Measurements from ENCODE around the gene ARAP1. TPM values are rescaled to one million over a fixed set of nuclear protein-coding genes. Genes with fewer than 3 reads are reported as not detected.

ARAP1 gene
- total RNA-seq, 1 experiment from 2014 or later: 76.1 TPM

- H3K9me2 ChIP-seq (replicated peaks; ENCODE audit: insufficient read depth, low read length): no peaks in the 10 kb centered on the region
- H3K27me3 ChIP-seq (ENCODE audit: low read length): no peaks in the 10 kb centered on the region
- no peak overlapping the region for H2AFZ ChIP-seq (ENCODE audit: low read length)
- no peak overlapping the region for H3K4me2 ChIP-seq (ENCODE audit: low read depth, low read length, poor library complexity, severe bottlenecking)
- no peaks in the 10 kb centered on the region for H4K20me1 ChIP-seq (ENCODE audit: insufficient read depth, low read depth, low read length)
- H3K4me3 ChIP-seq (ENCODE audit: low read length): no peak overlapping the region
- no peaks in the 10 kb centered on the region for H3K9me3 ChIP-seq (ENCODE audit: low read length)
- no peak overlapping the region for H3K9ac ChIP-seq (ENCODE audit: low read length)
- no peak overlapping the region for H3K27ac ChIP-seq (ENCODE audit: low read length)
- H3K4me1 ChIP-seq (ENCODE audit: low read length): no peaks in the 10 kb centered on the region; the same call in 1 of the 2 replicates
- H3K36me3 ChIP-seq (ENCODE audit: insufficient read depth, low read length): no peaks in the 10 kb centered on the region
- no peaks in the 10 kb centered on the region for H3K79me2 ChIP-seq (ENCODE audit: low read length)
- no peak for DNase-seq
Observed at GRCh38 chr11:72776117-72776843, 24.1 kb upstream of the ARAP1 start.

GRCh38 chr11:72775288-72776110 is 23.3 kb upstream of the ARAP1 start:
- H4K20me1 ChIP-seq (ENCODE audit: insufficient read depth, low read depth, low read length): no peaks in the 10 kb centered on the region
- H3K4me1 ChIP-seq (ENCODE audit: low read length): no peaks in the 10 kb centered on the region
- no peak overlapping the region for H3K4me2 ChIP-seq (ENCODE audit: low read depth, low read length, poor library complexity, severe bottlenecking)
- H3K79me2 ChIP-seq (ENCODE audit: low read length): no peaks in the 10 kb centered on the region
- DNase-seq: no peak
- H3K27ac ChIP-seq (ENCODE audit: low read length): no peak overlapping the region
- no peak overlapping the region for H3K9ac ChIP-seq (ENCODE audit: low read length)
- no peak overlapping the region for H3K4me3 ChIP-seq (ENCODE audit: low read length)
- no peaks in the 10 kb centered on the region for H3K27me3 ChIP-seq (ENCODE audit: low read length)
- no peak overlapping the region for H2AFZ ChIP-seq (ENCODE audit: low read length)
- no peaks in the 10 kb centered on the region for H3K36me3 ChIP-seq (ENCODE audit: insufficient read depth, low read length)
- no peaks in the 10 kb centered on the region for H3K9me2 ChIP-seq (replicated peaks; ENCODE audit: insufficient read depth, low read length)
- no peaks in the 10 kb centered on the region for H3K9me3 ChIP-seq (ENCODE audit: low read length)

GRCh38 chr11:72774499-72774898 is 22.3 kb upstream of the ARAP1 start:
- Histone ChIP-seq H3K9ac (ENCODE audit: low read length) (no peak overlapping the region), H3K36me3 (ENCODE audit: insufficient read depth, low read length) (no peaks in the 10 kb centered on the region), H3K4me3 (ENCODE audit: low read length) (no peak overlapping the region), H3K9me2 (replicated peaks; ENCODE audit: insufficient read depth, low read length) (no peaks in the 10 kb centered on the region), H3K4me2 (ENCODE audit: low read depth, low read length, poor library complexity, severe bottlenecking) (no peak overlapping the region), H3K27me3 (ENCODE audit: low read length) (no peaks in the 10 kb centered on the region), H3K27ac (ENCODE audit: low read length) (no peak overlapping the region), H2AFZ (ENCODE audit: low read length) (no peak overlapping the region), H3K9me3 (ENCODE audit: low read length) (no peaks in the 10 kb centered on the region), H3K79me2 (ENCODE audit: low read length) (no peaks in the 10 kb centered on the region), H3K4me1 (ENCODE audit: low read length) (peaks cover 5% of the 10 kb centered on the region), H4K20me1 (ENCODE audit: insufficient read depth, low read depth, low read length) (no peaks in the 10 kb centered on the region)
- no peak for DNase-seq

- Histone ChIP-seq H3K4me1 (ENCODE audit: low read length) (peaks cover 5% of the 10 kb centered on the region), H4K20me1 (ENCODE audit: insufficient read depth, low read depth, low read length) (no peaks in the 10 kb centered on the region)
Observed at GRCh38 chr11:72773696-72774095, 21.5 kb upstream of the ARAP1 start.

GRCh38 chr11:72773291-72773690 is 21.1 kb upstream of the ARAP1 start:
- H3K36me3 ChIP-seq (ENCODE audit: insufficient read depth, low read length): no peaks in the 10 kb centered on the region
- H3K4me3 ChIP-seq (ENCODE audit: low read length): no peak overlapping the region
- H3K4me2 ChIP-seq (ENCODE audit: low read depth, low read length, poor library complexity, severe bottlenecking): no peak overlapping the region
- H3K9me3 ChIP-seq (ENCODE audit: low read length): no peaks in the 10 kb centered on the region
- H4K20me1 ChIP-seq (ENCODE audit: insufficient read depth, low read depth, low read length): no peaks in the 10 kb centered on the region
- H3K27ac ChIP-seq (ENCODE audit: low read length): no peak overlapping the region
- no peak overlapping the region for H3K9ac ChIP-seq (ENCODE audit: low read length)
- H3K27me3 ChIP-seq (ENCODE audit: low read length): no peaks in the 10 kb centered on the region
- peaks cover 5% of the 10 kb centered on the region for H3K4me1 ChIP-seq (ENCODE audit: low read length)
- no peaks in the 10 kb centered on the region for H3K79me2 ChIP-seq (ENCODE audit: low read length)
- no peak for DNase-seq
- no peaks in the 10 kb centered on the region for H3K9me2 ChIP-seq (replicated peaks; ENCODE audit: insufficient read depth, low read length)
- no peak overlapping the region for H2AFZ ChIP-seq (ENCODE audit: low read length)

More at GRCh38 chr11:72773696-72774095, 21.5 kb upstream of the ARAP1 start:
- Histone ChIP-seq H3K9me2 (replicated peaks; ENCODE audit: insufficient read depth, low read length) (no peaks in the 10 kb centered on the region), H3K79me2 (ENCODE audit: low read length) (no peaks in the 10 kb centered on the region), H3K27me3 (ENCODE audit: low read length) (no peaks in the 10 kb centered on the region), H3K36me3 (ENCODE audit: insufficient read depth, low read length) (no peaks in the 10 kb centered on the region), H2AFZ (ENCODE audit: low read length) (no peak overlapping the region), H3K4me3 (ENCODE audit: low read length) (no peak overlapping the region), H3K4me2 (ENCODE audit: low read depth, low read length, poor library complexity, severe bottlenecking) (no peak overlapping the region), H3K9ac (ENCODE audit: low read length) (no peak overlapping the region), H3K27ac (ENCODE audit: low read length) (no peak overlapping the region), H3K9me3 (ENCODE audit: low read length) (no peaks in the 10 kb centered on the region)
- DNase-seq: no peak

- Histone ChIP-seq H3K36me3 (ENCODE audit: insufficient read depth, low read length) (no peaks in the 10 kb centered on the region), H3K9ac (ENCODE audit: low read length) (no peak overlapping the region), H3K4me2 (ENCODE audit: low read depth, low read length, poor library complexity, severe bottlenecking) (no peak overlapping the region), H2AFZ (ENCODE audit: low read length) (no peak overlapping the region), H3K79me2 (ENCODE audit: low read length) (no peaks in the 10 kb centered on the region), H3K9me3 (ENCODE audit: low read length) (no peaks in the 10 kb centered on the region), H3K27ac (ENCODE audit: low read length) (no peak overlapping the region), H3K4me3 (ENCODE audit: low read length) (no peak overlapping the region), H3K9me2 (replicated peaks; ENCODE audit: insufficient read depth, low read length) (no peaks in the 10 kb centered on the region), H4K20me1 (ENCODE audit: insufficient read depth, low read depth, low read length) (no peaks in the 10 kb centered on the region), H3K4me1 (ENCODE audit: low read length) (peaks cover 5% of the 10 kb centered on the region), H3K27me3 (ENCODE audit: low read length) (no peaks in the 10 kb centered on the region)
- DNase-seq: no peak
Observed at GRCh38 chr11:72772059-72772458, 19.9 kb upstream of the ARAP1 start.

- Histone ChIP-seq H3K9me2 (replicated peaks; ENCODE audit: insufficient read depth, low read length) (no peaks in the 10 kb centered on the region), H2AFZ (ENCODE audit: low read length) (no peak overlapping the region), H3K4me2 (ENCODE audit: low read depth, low read length, poor library complexity, severe bottlenecking) (no peak overlapping the region), H3K9ac (ENCODE audit: low read length) (no peak overlapping the region), H3K79me2 (ENCODE audit: low read length) (no peaks in the 10 kb centered on the region), H3K9me3 (ENCODE audit: low read length) (no peaks in the 10 kb centered on the region), H3K27ac (ENCODE audit: low read length) (no peak overlapping the region), H3K4me1 (ENCODE audit: low read length) (peaks cover 9% of the 10 kb centered on the region), H4K20me1 (ENCODE audit: insufficient read depth, low read depth, low read length) (no peaks in the 10 kb centered on the region), H3K4me3 (ENCODE audit: low read length) (no peak overlapping the region), H3K27me3 (ENCODE audit: low read length) (no peaks in the 10 kb centered on the region), H3K36me3 (ENCODE audit: insufficient read depth, low read length) (no peaks in the 10 kb centered on the region)
- DNase-seq: no peak
Observed at GRCh38 chr11:72771507-72771906, 19.3 kb upstream of the ARAP1 start.

- Histone ChIP-seq H3K9ac (ENCODE audit: low read length) (no peak overlapping the region), H3K27ac (ENCODE audit: low read length) (no peak overlapping the region)
Observed at GRCh38 chr11:72770799-72771198, 18.6 kb upstream of the ARAP1 start.

More at GRCh38 chr11:72770799-72771198, 18.6 kb upstream of the ARAP1 start:
- Histone ChIP-seq H3K9me2 (replicated peaks; ENCODE audit: insufficient read depth, low read length) (no peaks in the 10 kb centered on the region), H3K9me3 (ENCODE audit: low read length) (no peaks in the 10 kb centered on the region), H3K4me1 (ENCODE audit: low read length) (peaks cover 16% of the 10 kb centered on the region), H4K20me1 (ENCODE audit: insufficient read depth, low read depth, low read length) (no peaks in the 10 kb centered on the region), H3K79me2 (ENCODE audit: low read length) (no peaks in the 10 kb centered on the region), H3K27me3 (ENCODE audit: low read length) (no peaks in the 10 kb centered on the region), H3K36me3 (ENCODE audit: insufficient read depth, low read length) (no peaks in the 10 kb centered on the region), H3K4me2 (ENCODE audit: low read depth, low read length, poor library complexity, severe bottlenecking) (no peak overlapping the region), H2AFZ (ENCODE audit: low read length) (no peak overlapping the region), H3K4me3 (ENCODE audit: low read length) (no peak overlapping the region)
- no peak for DNase-seq
